ENCODE results near the gene SHROOM1.

DNA sequence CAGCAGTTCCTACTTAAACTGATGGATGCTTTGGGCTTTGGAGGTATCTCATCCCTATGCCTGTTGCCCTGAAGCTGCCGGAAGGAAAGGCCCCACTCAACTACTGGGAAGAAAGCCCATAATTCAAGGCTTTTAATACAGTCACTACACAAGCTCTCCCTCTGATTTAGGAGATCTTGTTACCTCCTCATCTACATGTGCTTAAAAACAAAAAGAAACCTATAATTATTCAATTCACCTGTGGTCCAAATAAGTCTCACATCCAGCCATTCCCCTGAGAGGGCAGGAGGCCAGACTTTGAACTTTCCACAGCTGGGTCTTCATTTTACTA lies 42.3 kb upstream of the SHROOM1 start:
- TF ChIP-seq, protein P1, sequence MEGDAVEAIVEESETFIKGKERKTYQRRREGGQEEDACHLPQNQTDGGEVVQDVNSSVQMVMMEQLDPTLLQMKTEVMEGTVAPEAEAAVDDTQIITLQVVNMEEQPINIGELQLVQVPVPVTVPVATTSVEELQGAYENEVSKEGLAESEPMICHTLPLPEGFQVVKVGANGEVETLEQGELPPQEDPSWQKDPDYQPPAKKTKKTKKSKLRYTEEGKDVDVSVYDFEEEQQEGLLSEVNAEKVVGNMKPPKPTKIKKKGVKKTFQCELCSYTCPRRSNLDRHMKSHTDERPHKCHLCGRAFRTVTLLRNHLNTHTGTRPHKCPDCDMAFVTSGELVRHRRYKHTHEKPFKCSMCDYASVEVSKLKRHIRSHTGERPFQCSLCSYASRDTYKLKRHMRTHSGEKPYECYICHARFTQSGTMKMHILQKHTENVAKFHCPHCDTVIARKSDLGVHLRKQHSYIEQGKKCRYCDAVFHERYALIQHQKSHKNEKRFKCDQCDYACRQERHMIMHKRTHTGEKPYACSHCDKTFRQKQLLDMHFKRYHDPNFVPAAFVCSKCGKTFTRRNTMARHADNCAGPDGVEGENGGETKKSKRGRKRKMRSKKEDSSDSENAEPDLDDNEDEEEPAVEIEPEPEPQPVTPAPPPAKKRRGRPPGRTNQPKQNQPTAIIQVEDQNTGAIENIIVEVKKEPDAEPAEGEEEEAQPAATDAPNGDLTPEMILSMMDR (IDR thresholded peaks at IDR 0.05) = no peak
- TF ChIP-seq EZH2 (IDR thresholded peaks at IDR 0.05; ENCODE audit: borderline replicate concordance, insufficient read depth, low read depth, low read length, poor library complexity, severe bottlenecking) = no peak

Data from B cell (primary cell).